H1 (cell line): Measurements from ENCODE around the gene PEPD. TPM values are rescaled to one million over a fixed set of nuclear protein-coding genes. Genes with fewer than 3 reads are reported as not detected.

Experiments
- CTCF ChIA-PET: fragments of 300-600 bp; sonication (Branson Sonifier 250); formaldehyde crosslinking; loops from one replicate; lab custom pipeline; 2021; ENCODE audit not compliant: partially characterized antibody; lab: Charles Lee
- POLR2A ChIA-PET: fragments of 300-600 bp; sonication (Branson Sonifier 250); formaldehyde crosslinking; loops from one replicate; lab custom pipeline; 2021; ENCODE audit warnings: inconsistent platforms; ENCODE audit not compliant: partially characterized antibody; lab: Charles Lee
- DNase-seq, 2 experiments: peaks; one replicate each; pipeline versions ENCODE4 v3.0.0 to v3.0.0-alpha.2; 2010 to 2022; ENCODE audit warnings: low spot score in 2 of 2, low read depth in 1 of 2, mixed read lengths in 1 of 2
- FAIRE-seq: peaks from 2 replicates; lab custom pipeline; 2011; peaks lifted over from hg19 to GRCh38; lab: Jason Lieb, UNC
- H2AFZ ChIP-seq: 2 replicates; pipeline ENCODE4 v1.8.1; 2012; ENCODE audit warnings: low read length, inconsistent platforms
- H2AK5ac ChIP-seq: 2 replicates; pipeline ENCODE4 v1.6.1; 2013; ENCODE audit warnings: low read depth, low read length
- H2BK120ac ChIP-seq: replicated peaks from 2 replicates; pipeline ENCODE3; 2013; ENCODE audit warnings: low read depth, low read length, inconsistent platforms
- H2BK12ac ChIP-seq: 2 replicates; pipeline ENCODE4 v1.6.1; 2013; ENCODE audit warnings: low read depth, low read length
- H2BK15ac ChIP-seq: 2 replicates; pipeline ENCODE4 v1.6.1; 2013; ENCODE audit warnings: low read length
- H2BK20ac ChIP-seq: 2 replicates; pipeline ENCODE4 v1.6.1; 2013; ENCODE audit warnings: low read length
- H2BK5ac ChIP-seq: 2 replicates; pipeline ENCODE4 v1.6.1; 2013; ENCODE audit warnings: low read depth, low read length
- H3K14ac ChIP-seq: 2 replicates; pipeline ENCODE4 v1.6.1; 2013; ENCODE audit warnings: inconsistent platforms; ENCODE audit not compliant: insufficient read length
- H3K18ac ChIP-seq: 2 replicates; pipeline ENCODE4 v1.6.1; 2013; ENCODE audit warnings: low read length; ENCODE audit errors: extremely low read depth
- H3K23ac ChIP-seq: 2 replicates; pipeline ENCODE4 v1.6.1; 2013; ENCODE audit warnings: inconsistent platforms; ENCODE audit not compliant: insufficient read length
- H3K23me2 ChIP-seq: 2 replicates; pipeline ENCODE4 v1.6.1; 2013; ENCODE audit warnings: low read depth, low read length
- H3K27ac ChIP-seq: 2 replicates; pipeline ENCODE4 v1.6.1; 2011; ENCODE audit warnings: low read depth, low read length, inconsistent platforms
- H3K27me3 ChIP-seq, 4 experiments: replicated peaks in 1 of 4; 1 replicate in 1 of 4; 2 replicates in 3 of 4; pipeline versions ENCODE4 v1.6.1 to v1.8.1; 2011 to 2013; ENCODE audit warnings: low read length in 3 of 4, mild to moderate bottlenecking in 3 of 4, inconsistent platforms in 2 of 4, mixed read lengths in 2 of 4, moderate library complexity in 1 of 4; ENCODE audit not compliant: control insufficient read depth in 3 of 4, insufficient read depth in 3 of 4; ENCODE audit errors: extremely low read depth in 1 of 4
- H3K36me3 ChIP-seq, 4 experiments: 2 replicates each; pipeline versions ENCODE4 v1.6.1 to v1.8.1; 2011 to 2013; ENCODE audit warnings: mild to moderate bottlenecking in 4 of 4, low read length in 3 of 4, moderate library complexity in 2 of 4, control low read depth in 1 of 4, inconsistent platforms in 1 of 4; ENCODE audit not compliant: insufficient read depth in 4 of 4, control insufficient read depth in 2 of 4
- H3K4ac ChIP-seq: replicated peaks from 2 replicates; pipeline ENCODE3; 2013; ENCODE audit warnings: low read length, low read depth, mixed read lengths, inconsistent platforms; ENCODE audit not compliant: insufficient read length
- H3K4me1 ChIP-seq, 4 experiments: replicated peaks in 1 of 4; 1 replicate in 1 of 4; 2 replicates in 3 of 4; pipeline versions ENCODE4 v1.6.1 to v1.8.1; 2011 to 2013; ENCODE audit warnings: low read length in 3 of 4, inconsistent platforms in 2 of 4, mixed read lengths in 1 of 4; ENCODE audit not compliant: insufficient read depth in 4 of 4, control insufficient read depth in 3 of 4
- H3K4me2 ChIP-seq, 2 experiments: 2 replicates each; pipeline versions ENCODE4 v1.6.1 to v1.8.1; 2011 to 2013; ENCODE audit warnings: low read depth in 2 of 2, low read length in 2 of 2, control low read depth in 1 of 2, inconsistent platforms in 1 of 2, mild to moderate bottlenecking in 1 of 2; ENCODE audit not compliant: insufficient read depth in 1 of 2
- H3K4me3 ChIP-seq, 4 experiments: fragments of 200-600, 300-600 bp in 1 of 4; sonication (generic), shearing (Covaris generic), sonication (Bioruptor Twin) in 1 of 4; 2 replicates each; pipeline versions ENCODE4 v1.5.1 to v1.8.1; 2011 to 2016; ENCODE audit warnings: low read length in 4 of 4, low read depth in 3 of 4, control low read depth in 2 of 4, inconsistent platforms in 2 of 4, mild to moderate bottlenecking in 2 of 4, mixed read lengths in 1 of 4, moderate library complexity in 1 of 4; ENCODE audit not compliant: insufficient read depth in 2 of 4; ENCODE audit errors: extremely low read depth in 1 of 4
- H3K56ac ChIP-seq: replicated peaks from 2 replicates; pipeline ENCODE3; 2013; ENCODE audit warnings: low read depth, mild to moderate bottlenecking, mixed read lengths, low read length, inconsistent platforms; ENCODE audit not compliant: insufficient read length
- H3K79me1 ChIP-seq: 2 replicates; pipeline ENCODE4 v1.6.1; 2013; ENCODE audit warnings: low read depth, low read length, control low read depth
- H3K79me2 ChIP-seq, 2 experiments: 2 replicates each; pipeline versions ENCODE4 v1.6.1 to v1.8.1; 2012 to 2013; ENCODE audit warnings: low read length in 2 of 2, mild to moderate bottlenecking in 2 of 2, inconsistent platforms in 1 of 2; ENCODE audit not compliant: insufficient read depth in 2 of 2, control insufficient read depth in 1 of 2
- H3K9ac ChIP-seq, 4 experiments: replicated peaks in 1 of 4; 1 replicate in 1 of 4; 2 replicates in 3 of 4; pipeline versions ENCODE4 v1.6.1 to v1.8.1; 2011 to 2013; ENCODE audit warnings: low read depth in 3 of 4, low read length in 3 of 4, control low read depth in 2 of 4, mild to moderate bottlenecking in 2 of 4, moderate library complexity in 2 of 4, inconsistent platforms in 1 of 4; ENCODE audit errors: extremely low read depth in 1 of 4
- H3K9me3 ChIP-seq, 2 experiments: 2 replicates each; pipeline versions ENCODE4 v1.6.1 to v1.8.1; 2012 to 2013; ENCODE audit warnings: mild to moderate bottlenecking in 2 of 2, moderate library complexity in 2 of 2, control low read depth in 1 of 2, inconsistent platforms in 1 of 2, low read depth in 1 of 2, low read length in 1 of 2, mixed read lengths in 1 of 2; ENCODE audit not compliant: insufficient read depth in 2 of 2
- H4K20me1 ChIP-seq, 2 experiments: replicated peaks in 1 of 2; 2 replicates each; pipeline versions ENCODE3 to v1.8.1; 2011 to 2013; ENCODE audit warnings: inconsistent platforms in 2 of 2, low read length in 2 of 2, mild to moderate bottlenecking in 1 of 2; ENCODE audit not compliant: insufficient read depth in 2 of 2, control insufficient read depth in 1 of 2
- H4K5ac ChIP-seq: 2 replicates; pipeline ENCODE4 v1.6.1; 2013; ENCODE audit warnings: low read length, low read depth, mixed read lengths, inconsistent platforms; ENCODE audit not compliant: insufficient read length
- H4K8ac ChIP-seq: 2 replicates; pipeline ENCODE4 v1.8.0; 2013; ENCODE audit warnings: mild to moderate bottlenecking, moderate library complexity, low read length, inconsistent platforms; ENCODE audit not compliant: insufficient read depth; ENCODE audit errors: extremely low read depth
- H4K91ac ChIP-seq: replicated peaks from 2 replicates; pipeline ENCODE3; 2013; ENCODE audit warnings: low read length, mixed read lengths, inconsistent platforms; ENCODE audit not compliant: insufficient read length
- BRCA1 ChIP-seq: IDR thresholded peaks from 2 replicates; pipeline ENCODE4 v1.6.1; 2012; ENCODE audit warnings: low read depth, low read length, improper control_type of control experiment
- E2F6 ChIP-seq: IDR thresholded peaks from 2 replicates; pipeline ENCODE4 v1.6.1; 2012; ENCODE audit warnings: inconsistent platforms
- EZH2 ChIP-seq: fragments of 200-600 bp; sonication (generic); IDR thresholded peaks from 2 replicates; pipeline ENCODE4 v1.7.1; 2012; ENCODE audit warnings: low read depth, mild to moderate bottlenecking, moderate library complexity, low read length, inconsistent platforms; ENCODE audit not compliant: severe bottlenecking
- FOSL1 ChIP-seq: IDR thresholded peaks from 2 replicates; pipeline ENCODE4 v1.6.1; 2011; ENCODE audit warnings: mild to moderate bottlenecking, low read depth, low read length, moderate library complexity; ENCODE audit not compliant: insufficient read depth
- MAX ChIP-seq: IDR thresholded peaks from 2 replicates; pipeline ENCODE4 v1.6.1; 2012; ENCODE audit warnings: inconsistent platforms
- PHF8 ChIP-seq: fragments of 200-600 bp; sonication (generic); conservative IDR thresholded peaks from 2 replicates; pipeline ENCODE4 v1.7.1; 2012; ENCODE audit warnings: low read depth, mild to moderate bottlenecking, inconsistent platforms, low read length, moderate library complexity
- POLR2AphosphoS5 ChIP-seq: IDR thresholded peaks from 2 replicates; pipeline ENCODE4 v1.6.1; 2011; ENCODE audit warnings: low read depth, low read length
- SAP30 ChIP-seq: fragments of 300-600 bp; sonication (generic); IDR thresholded peaks from 2 replicates; pipeline ENCODE4 v1.7.1; 2012; ENCODE audit warnings: low read length, moderate library complexity, mild to moderate bottlenecking, inconsistent platforms; ENCODE audit not compliant: insufficient read depth, insufficient replicate concordance
- ZNF274 ChIP-seq: IDR thresholded peaks from 2 replicates; pipeline ENCODE4 v1.7.0; 2012; ENCODE audit warnings: low read length, borderline replicate concordance; ENCODE audit errors: extremely low read depth
- WGBS, 2 experiments: shearing (Covaris generic) in 1 of 2; methylation state at CpG; one replicate each; pipeline versions ENCODE4 v1.1.6 to v1.1.7; 2013 to 2015; ENCODE audit warnings: low lambda C conversion rate in 2 of 2, mixed read lengths in 2 of 2, inconsistent platforms in 1 of 2, low coverage in 1 of 2, missing lambda C conversion rate in 1 of 2; ENCODE audit not compliant: insufficient replicate concordance in 2 of 2, insufficient coverage in 1 of 2, insufficient read length in 1 of 2; ENCODE audit errors: extremely low coverage in 1 of 2, missing lambda C conversion rate in 1 of 2; 5-methylcytosine and 5-hydroxymethylcytosine counted together
- polyA plus RNA-seq, 7 experiments: library from polyadenylated mRNA; depleted of rRNA in 3 of 7; stranded (reverse) in 5 of 7; unstranded in 2 of 7; fragments of >200 nt in 5 of 7; fragments of 200-250 nt in 2 of 7; gene quantifications; 1 replicate in 5 of 7; 2 replicates in 1 of 7; 4 replicates in 1 of 7; pipeline versions ENCODE4 v1.2.1 to v1.2.3, GENCODE V29; 2011 to 2013; ENCODE audit warnings: missing spikeins in 2 of 7, mixed read lengths in 2 of 7
- total RNA-seq: library from RNA; stranded (reverse); fragmentation: NEBNext Ultra II Directional; extraction: Animal tissue kit (Norgen Biotek cat#: 25700); gene quantifications from 2 replicates; pipeline ENCODE4 v1.2.1, GENCODE V29; 2021

Gene PEPD
- total and polyA plus RNA-seq, 2 of the 8 experiments (the other 6 are each of a cell fraction or from before 2014, with no cell fraction given), result 84.1 to 178 TPM

- Histone ChIP-seq H3K27ac (no peak overlapping the region), H3K9me3 (no peaks in the 10 kb centered on the region), H3K18ac (no peak overlapping the region), H2BK15ac (no peak overlapping the region), H2BK120ac (no peak overlapping the region), H3K14ac (no peak overlapping the region), H3K23me2 (peaks cover 5% of the 10 kb centered on the region; the same call in 1 of the 2 replicates), H3K4me1 (peaks cover 0 to 18% (median 4%) of the 10 kb centered on the region in 4 experiments; a peak in 6 of 7 replicates), H4K5ac (no peak overlapping the region), H2BK20ac (no peak overlapping the region), H2AK5ac (no peak overlapping the region), H3K27me3 (no peaks in the 10 kb centered on the region), H3K4me3 (no peak overlapping the region), H3K79me1 (peaks cover 42% of the 10 kb centered on the region), H2BK12ac (no peak overlapping the region), H3K4me2 (no peak overlapping the region), H4K20me1 (peaks cover 0 to 24% of the 10 kb centered on the region in 2 experiments), H3K23ac (no peak overlapping the region), H3K79me2 (peaks cover 5 to 68% of the 10 kb centered on the region in 2 experiments), H3K56ac (no peak overlapping the region), H4K8ac (no peak overlapping the region), H3K36me3 (no peaks in the 10 kb centered on the region), H4K91ac (no peak overlapping the region), H2AFZ (no peak overlapping the region), H3K9ac (no peak overlapping the region; a peak in 1 of 7 replicates), H3K4ac (no peak overlapping the region), H2BK5ac (no peak overlapping the region)
- no peak for FAIRE-seq
- CTCF ChIA-PET, result interaction anchor here (1.0 kb wide), 1 partner anchor 198 kb away, joined by 3 read pairs; no protein-coding TSS in a partner anchor
- no peak for DNase-seq
- POLR2A ChIA-PET, result no interaction called here
- WGBS, 2 experiments, result 83% methylated on average over 4 of the region's 4 CpGs; no CpG with 5 or more reads in 1 of the 2 experiments
- TF ChIP-seq PHF8 (no peak), ZNF274 (no peak), SAP30 (no peak), E2F6 (no peak), MAX (no peak), BRCA1 (no peak), EZH2 (no peak), POLR2AphosphoS5 (no peak), FOSL1 (no peak)
Measured at GRCh38 chr19:33515921-33516320, 5.7 kb downstream of the PEPD start.
